Transverse colon (tissue), 3 donors: ENCODE data around the gene TRAM2.

Experiments used
- CTCF ChIP-seq, 5 experiments: fragments of 200-600 bp in 3 of 5; fragments of 450-650 bp in 2 of 5; sonication (generic) in 3 of 5; IDR thresholded peaks; 1 replicate in 2 of 5; 2 replicates in 3 of 5; pipeline ENCODE4 v1.5.1; 2016 to 2017; ENCODE audit warnings: antibody characterized with exemption in 5 of 5, inconsistent platforms in 3 of 5, mild to moderate bottlenecking in 2 of 5, moderate library complexity in 1 of 5
- EP300 ChIP-seq: sonication (generic); formaldehyde crosslinking; IDR thresholded peaks from one replicate; pipeline ENCODE4 v1.6.1; 2017; ENCODE audit warnings: antibody characterized with exemption, low read depth
- POLR2A ChIP-seq: fragments of 450-650 bp; IDR thresholded peaks from one replicate; pipeline ENCODE4 v1.6.1; 2016; ENCODE audit warnings: antibody characterized with exemption, mild to moderate bottlenecking, moderate library complexity

GRCh38 chr6:52483671-52484003 is 93.2 kb downstream of the TRAM2 start:
- TF ChIP-seq EP300 (no peak), CTCF (IDR thresholded peaks at IDR 0.05) (no peak), POLR2A (no peak)
